Activated CD4-positive, alpha-beta memory T cell treated with anti-CD3 and anti-CD28 coated beads, Interleukin-2, amount 10 ng/mL, durations not matched to agents 7 days and 5 days (primary cell): Measurements from ENCODE around the gene HIVEP2. TPM values are rescaled to one million over a fixed set of nuclear protein-coding genes. Genes with fewer than 3 reads are reported as not detected.

Experiments used
- CTCF ChIA-PET: fragments of 350-600 bp; sonication (Branson Sonifier 250); formaldehyde crosslinking; loops from one replicate; lab custom pipeline; 2021; ENCODE audit warnings: antibody characterized with exemption, inconsistent platforms; lab: Charles Lee
- POLR2A ChIA-PET: fragments of 350-600 bp; sonication (Branson Sonifier 250); formaldehyde crosslinking; loops from one replicate; lab custom pipeline; 2021; ENCODE audit warnings: antibody characterized with exemption; lab: Charles Lee
- DNase-seq: peaks from one replicate; pipeline ENCODE4 v3.0.0-alpha.2; 2020
- H3K27ac Mint-ChIP-seq: one replicate; pipeline ENCODE4 v1.8.0; 2021; ENCODE audit warnings: mild to moderate bottlenecking, mixed read lengths
- H3K27me3 Mint-ChIP-seq: one replicate; pipeline ENCODE4 v1.8.0; 2021; ENCODE audit warnings: mixed read lengths
- H3K36me3 Mint-ChIP-seq: one replicate; pipeline ENCODE4 v1.8.0; 2021; ENCODE audit warnings: low read depth, mixed read lengths
- H3K4me1 Mint-ChIP-seq: one replicate; pipeline ENCODE4 v1.8.0; 2021; ENCODE audit warnings: mixed read lengths
- H3K4me3 Mint-ChIP-seq: one replicate; pipeline ENCODE4 v1.8.0; 2021; ENCODE audit warnings: mild to moderate bottlenecking, mixed read lengths
- H3K9me3 Mint-ChIP-seq: one replicate; pipeline ENCODE4 v1.8.0; 2021; ENCODE audit warnings: mixed read lengths
- total RNA-seq, 2 experiments: library from RNA; stranded (reverse); gene quantifications; one replicate each; pipeline ENCODE4 v1.2.3, GENCODE V29; 2021

The HIVEP2 gene
- total RNA-seq, 2 experiments from 2014 or later = 30.5 to 32.8 TPM

DNA sequence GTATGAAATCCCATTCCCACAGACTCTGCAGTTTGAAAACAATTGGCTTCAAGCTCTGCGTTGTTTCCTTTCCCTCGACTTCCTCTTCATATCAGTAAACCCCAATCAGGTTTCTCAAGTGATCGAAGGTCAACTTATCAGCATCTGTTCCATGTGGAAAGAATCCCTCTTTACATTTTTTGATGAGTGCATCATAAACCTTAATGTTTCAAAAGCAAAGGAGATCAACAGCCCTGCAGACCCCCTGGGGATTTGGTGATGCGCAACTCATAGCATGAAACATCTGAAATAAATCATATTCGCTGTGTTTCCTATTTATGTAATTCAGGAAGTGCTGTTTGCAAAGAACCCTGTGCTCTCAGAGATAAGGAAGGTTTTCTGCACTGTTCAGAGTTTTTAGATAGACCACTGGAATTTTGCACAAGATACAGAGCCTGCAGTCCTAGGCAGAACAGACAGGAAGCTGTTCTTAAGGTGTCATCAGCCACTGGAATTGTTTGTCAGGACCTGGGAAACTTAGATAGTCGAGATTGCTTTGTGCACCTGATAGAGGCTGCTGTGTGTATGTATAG is 216.0 kb downstream of the HIVEP2 start:
- H3K27ac Mint-ChIP-seq = no peak overlapping the region
- H3K4me1 Mint-ChIP-seq = peaks cover 4% of the 10 kb centered on the region
- H3K9me3 Mint-ChIP-seq = no peaks in the 10 kb centered on the region
- ChIA-PET POLR2A (no interaction called here), CTCF (no interaction called here)
- H3K36me3 Mint-ChIP-seq = no peaks in the 10 kb centered on the region
- H3K4me3 Mint-ChIP-seq = no peak overlapping the region
- no peak for DNase-seq
- no peaks in the 10 kb centered on the region for H3K27me3 Mint-ChIP-seq

DNA sequence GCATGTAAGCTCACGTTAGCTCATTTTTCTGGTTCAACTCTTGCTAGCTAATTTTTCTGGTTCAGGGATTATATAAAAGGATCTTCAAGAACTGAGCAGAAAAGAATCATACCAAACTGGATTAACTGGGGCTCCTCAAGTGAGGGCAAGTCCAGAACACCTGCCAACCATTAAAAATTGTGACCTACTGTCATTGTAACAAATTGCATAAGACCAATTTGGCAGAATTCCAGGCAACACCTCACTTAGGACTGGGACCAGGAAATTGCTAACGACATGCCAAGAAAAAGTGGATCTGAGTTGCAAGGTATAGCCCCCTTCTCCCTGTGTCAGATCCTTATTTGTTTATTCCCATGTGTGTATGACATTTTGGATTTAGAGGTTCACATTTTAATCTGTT is 216.6 kb downstream of the HIVEP2 start:
- Mint-ChIP-seq H3K4me3 (no peak overlapping the region), H3K9me3 (no peaks in the 10 kb centered on the region), H3K27me3 (no peaks in the 10 kb centered on the region), H3K4me1 (peaks cover 4% of the 10 kb centered on the region), H3K36me3 (no peaks in the 10 kb centered on the region), H3K27ac (no peak overlapping the region)
- no peak for DNase-seq
- POLR2A ChIA-PET = no interaction called here
- CTCF ChIA-PET = no interaction called here

DNA sequence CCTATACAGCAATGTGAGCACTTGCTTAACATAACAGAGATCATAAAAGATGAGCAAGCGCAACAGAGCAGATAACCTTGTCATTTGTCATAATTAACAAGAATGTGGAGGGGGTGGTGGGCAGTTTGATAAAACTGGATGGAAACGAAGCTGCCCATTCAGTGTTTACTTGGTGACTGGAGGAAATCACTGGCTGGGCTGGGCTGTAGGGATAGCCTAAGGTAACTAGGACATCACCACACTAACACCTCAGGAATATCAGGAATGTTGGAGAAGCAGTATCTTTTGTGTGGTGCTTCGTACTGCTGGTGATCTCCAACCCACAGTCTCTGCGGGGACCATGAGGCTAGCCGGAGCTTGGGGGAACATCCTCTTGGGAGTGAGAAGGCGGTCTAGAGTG is 218.4 kb downstream of the HIVEP2 start:
- CTCF ChIA-PET = interaction anchor here (0.8 kb wide), 1 partner anchor 10 kb away, joined by 3 read pairs; no protein-coding TSS in a partner anchor

DNA sequence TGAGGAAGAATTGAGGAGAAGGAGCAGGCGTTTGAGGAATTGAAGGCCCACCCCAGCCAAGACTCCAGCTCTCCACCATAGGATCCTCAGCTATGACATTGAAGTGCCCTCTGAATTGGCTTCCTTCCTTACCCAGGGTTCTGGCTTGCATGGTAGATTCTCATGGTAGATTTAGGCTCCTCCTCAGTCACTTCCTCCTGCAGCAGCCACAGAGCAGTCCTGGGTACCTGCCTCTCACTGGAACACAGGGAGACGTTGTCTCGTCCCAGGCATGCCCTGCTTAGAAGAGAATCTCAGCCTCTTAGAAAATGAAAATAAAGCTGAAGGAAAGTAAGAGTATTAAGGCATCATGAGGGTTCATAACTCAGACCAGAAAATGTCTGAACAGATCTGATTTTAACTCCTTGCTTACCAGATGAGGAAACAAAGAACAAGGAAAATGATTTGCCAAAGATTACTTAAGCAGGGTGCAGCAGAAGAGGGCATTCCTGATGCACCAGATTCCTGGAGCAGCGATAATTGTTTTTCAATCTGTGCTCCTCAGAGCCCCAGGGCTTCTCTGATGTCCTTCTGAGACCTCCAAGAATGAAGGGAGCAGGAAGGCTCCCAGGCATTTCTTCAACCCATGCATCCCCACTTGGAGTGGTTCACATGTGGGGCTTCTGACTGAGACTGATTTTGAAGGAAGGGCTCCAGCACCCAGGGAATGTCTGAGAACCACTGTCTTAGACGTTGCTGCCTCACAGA is 219.8 kb downstream of the HIVEP2 start:
- Mint-ChIP-seq H3K36me3 (no peaks in the 10 kb centered on the region), H3K4me1 (peaks cover 4% of the 10 kb centered on the region), H3K27me3 (no peaks in the 10 kb centered on the region), H3K27ac (no peak overlapping the region), H3K9me3 (no peaks in the 10 kb centered on the region), H3K4me3 (no peak overlapping the region)
- DNase-seq = no peak
- ChIA-PET CTCF (no interaction called here), POLR2A (no interaction called here)

More for the DNA sequence above, 218.4 kb downstream of the HIVEP2 start:
- Mint-ChIP-seq H3K9me3 (no peaks in the 10 kb centered on the region), H3K4me1 (peaks cover 4% of the 10 kb centered on the region), H3K27ac (no peak overlapping the region), H3K36me3 (no peaks in the 10 kb centered on the region), H3K27me3 (no peaks in the 10 kb centered on the region), H3K4me3 (no peak overlapping the region)
- no peak for DNase-seq
- POLR2A ChIA-PET = interaction anchor here (0.7 kb wide), 1 partner anchor 70 kb away, joined by 3 read pairs; no protein-coding TSS in a partner anchor

DNA sequence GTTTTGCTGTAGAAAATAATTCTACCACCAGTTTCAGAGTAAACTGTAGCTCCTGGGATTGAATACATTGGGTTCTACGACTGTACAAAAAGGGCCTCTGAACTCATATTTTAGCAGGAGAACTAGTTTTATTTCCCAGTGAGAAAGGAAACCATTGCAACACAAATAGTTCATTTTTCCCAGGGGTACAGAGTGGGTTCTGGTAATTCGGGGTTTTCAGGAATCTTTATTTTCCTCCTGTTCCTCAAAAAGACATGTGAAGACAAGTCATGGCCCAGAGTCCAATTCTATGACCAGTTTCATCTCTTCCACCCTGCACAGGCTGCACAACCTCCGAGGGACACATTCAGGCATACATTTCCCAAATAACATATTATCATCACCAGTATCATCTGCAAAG is 222.1 kb downstream of the HIVEP2 start:
- H3K4me1 Mint-ChIP-seq = no peaks in the 10 kb centered on the region
- DNase-seq = no peak
- H3K36me3 Mint-ChIP-seq = no peaks in the 10 kb centered on the region
- peaks cover 2% of the 10 kb centered on the region for H3K27me3 Mint-ChIP-seq
- peaks cover 13% of the 10 kb centered on the region for H3K9me3 Mint-ChIP-seq
- no peak overlapping the region for H3K4me3 Mint-ChIP-seq
- CTCF ChIA-PET = no interaction called here
- POLR2A ChIA-PET = no interaction called here
- H3K27ac Mint-ChIP-seq = no peak overlapping the region

DNA sequence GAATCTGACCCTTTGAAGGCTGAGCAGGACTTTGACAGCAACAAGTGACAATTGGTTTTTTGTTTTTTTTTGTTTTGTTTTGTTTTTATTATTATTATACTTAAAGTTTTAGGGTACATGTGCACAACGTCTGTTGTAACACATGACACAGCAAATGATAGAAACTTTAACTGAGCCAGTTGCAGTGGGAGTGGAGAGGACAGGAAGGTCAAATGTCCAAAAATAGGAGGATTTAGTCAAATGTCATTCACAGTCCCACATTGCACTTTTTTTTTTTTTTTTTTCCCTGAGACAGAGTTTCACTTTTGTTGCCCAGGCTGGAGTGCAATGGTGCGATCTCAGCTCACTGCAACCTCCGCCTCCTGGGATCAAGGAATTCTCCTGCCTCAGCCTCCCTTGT is 223.0 kb downstream of the HIVEP2 start:
- Mint-ChIP-seq H3K27me3 (peaks cover 4% of the 10 kb centered on the region), H3K36me3 (no peaks in the 10 kb centered on the region), H3K4me3 (no peak overlapping the region), H3K27ac (no peak overlapping the region), H3K9me3 (peaks cover 13% of the 10 kb centered on the region), H3K4me1 (no peaks in the 10 kb centered on the region)
- no peak for DNase-seq
- POLR2A ChIA-PET = no interaction called here
- CTCF ChIA-PET = no interaction called here

DNA sequence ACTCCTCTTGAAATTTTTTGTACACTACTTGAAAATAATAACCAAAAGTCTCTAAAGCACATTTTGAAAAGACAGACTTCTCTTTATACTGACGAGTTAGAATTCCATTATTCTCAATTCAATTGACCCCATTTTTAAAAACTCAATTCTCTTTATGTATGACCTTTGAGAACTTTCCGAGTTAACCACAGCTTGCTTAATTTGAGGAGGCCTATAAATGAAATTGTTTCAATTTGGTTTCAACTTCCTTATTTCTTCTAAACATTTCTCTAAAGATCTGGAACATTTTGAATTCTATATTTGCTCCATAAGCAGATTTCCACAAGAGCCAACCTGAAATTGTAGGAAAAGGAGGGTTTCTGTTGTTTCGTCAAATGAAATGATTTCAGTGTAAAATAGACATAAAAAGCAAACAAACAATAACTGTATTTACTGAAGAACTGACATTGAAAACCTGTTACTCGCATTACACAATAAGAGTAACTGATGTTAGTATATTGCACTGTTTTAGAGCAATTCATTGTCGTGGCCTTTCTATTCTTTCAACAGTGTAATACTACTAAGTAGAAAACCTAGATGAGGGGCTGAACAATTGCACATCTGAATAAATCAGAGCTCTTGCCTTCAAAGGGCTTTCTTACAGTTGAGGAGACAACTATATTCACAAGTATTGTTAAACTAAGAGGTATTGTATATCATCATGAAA is 223.6 kb downstream of the HIVEP2 start:
- ChIA-PET CTCF (no interaction called here), POLR2A (no interaction called here)
- no peak overlapping the region for H3K4me3 Mint-ChIP-seq
- H3K9me3 Mint-ChIP-seq = peaks cover 13% of the 10 kb centered on the region
- H3K4me1 Mint-ChIP-seq = no peaks in the 10 kb centered on the region
- no peaks in the 10 kb centered on the region for H3K36me3 Mint-ChIP-seq
- DNase-seq = no peak
- peaks cover 4% of the 10 kb centered on the region for H3K27me3 Mint-ChIP-seq
- H3K27ac Mint-ChIP-seq = no peak overlapping the region

DNA sequence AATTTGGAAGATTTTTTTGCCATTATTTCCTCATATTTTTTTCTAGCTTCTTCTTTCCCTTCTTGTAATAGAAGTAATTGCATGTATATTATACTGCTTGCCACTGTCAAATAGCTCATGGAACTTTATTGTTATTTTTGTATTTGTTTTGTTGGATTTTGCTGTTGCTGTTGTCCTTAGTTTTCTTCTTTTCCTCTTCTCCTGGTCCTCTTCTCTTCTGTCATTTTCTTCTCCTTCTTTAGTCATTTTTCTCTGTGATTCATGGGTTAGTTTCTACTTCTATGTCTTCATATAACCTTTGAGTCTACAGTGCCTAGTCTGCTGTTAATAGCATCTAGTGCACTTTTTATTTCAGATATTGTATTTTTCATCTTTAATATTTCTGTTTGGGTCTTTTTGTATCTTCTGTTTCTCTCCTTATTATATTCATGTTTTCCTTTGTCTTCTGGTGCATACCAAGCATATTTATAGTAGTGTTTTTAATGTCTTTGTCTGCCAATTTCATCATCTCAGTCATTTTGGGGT is 226.2 kb downstream of the HIVEP2 start:
- CTCF ChIA-PET = no interaction called here
- POLR2A ChIA-PET = no interaction called here
- Mint-ChIP-seq H3K4me1 (no peaks in the 10 kb centered on the region), H3K4me3 (no peak overlapping the region), H3K36me3 (no peaks in the 10 kb centered on the region), H3K9me3 (peaks cover 13% of the 10 kb centered on the region), H3K27ac (no peak overlapping the region), H3K27me3 (peaks cover 4% of the 10 kb centered on the region)
- no peak for DNase-seq

DNA sequence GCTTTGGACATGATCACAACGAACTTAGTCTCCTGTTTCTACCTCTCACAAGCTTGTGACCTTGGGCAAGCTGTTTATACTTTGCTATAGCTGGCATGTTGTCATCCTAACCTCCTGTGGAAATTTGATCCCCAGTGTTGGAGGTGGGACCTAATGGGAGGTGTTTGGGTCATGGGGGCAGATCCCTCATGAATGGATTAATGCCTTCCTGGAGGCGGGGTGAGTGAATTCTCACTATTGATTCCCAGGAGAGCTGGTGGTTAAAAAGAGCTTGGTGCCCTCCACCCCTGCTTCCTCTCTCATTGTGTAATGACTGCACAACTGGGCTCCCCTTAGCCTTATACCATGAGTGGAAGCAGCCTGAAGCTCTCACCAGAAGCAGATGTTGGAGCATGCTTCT is 228.9 kb downstream of the HIVEP2 start:
- H3K27ac Mint-ChIP-seq = no peak overlapping the region
- H3K4me3 Mint-ChIP-seq = no peak overlapping the region
- H3K27me3 Mint-ChIP-seq = peaks cover 6% of the 10 kb centered on the region
- DNase-seq = no peak
- ChIA-PET POLR2A (no interaction called here), CTCF (no interaction called here)
- no peaks in the 10 kb centered on the region for H3K4me1 Mint-ChIP-seq
- H3K9me3 Mint-ChIP-seq = peaks cover 16% of the 10 kb centered on the region
- H3K36me3 Mint-ChIP-seq = no peaks in the 10 kb centered on the region

DNA sequence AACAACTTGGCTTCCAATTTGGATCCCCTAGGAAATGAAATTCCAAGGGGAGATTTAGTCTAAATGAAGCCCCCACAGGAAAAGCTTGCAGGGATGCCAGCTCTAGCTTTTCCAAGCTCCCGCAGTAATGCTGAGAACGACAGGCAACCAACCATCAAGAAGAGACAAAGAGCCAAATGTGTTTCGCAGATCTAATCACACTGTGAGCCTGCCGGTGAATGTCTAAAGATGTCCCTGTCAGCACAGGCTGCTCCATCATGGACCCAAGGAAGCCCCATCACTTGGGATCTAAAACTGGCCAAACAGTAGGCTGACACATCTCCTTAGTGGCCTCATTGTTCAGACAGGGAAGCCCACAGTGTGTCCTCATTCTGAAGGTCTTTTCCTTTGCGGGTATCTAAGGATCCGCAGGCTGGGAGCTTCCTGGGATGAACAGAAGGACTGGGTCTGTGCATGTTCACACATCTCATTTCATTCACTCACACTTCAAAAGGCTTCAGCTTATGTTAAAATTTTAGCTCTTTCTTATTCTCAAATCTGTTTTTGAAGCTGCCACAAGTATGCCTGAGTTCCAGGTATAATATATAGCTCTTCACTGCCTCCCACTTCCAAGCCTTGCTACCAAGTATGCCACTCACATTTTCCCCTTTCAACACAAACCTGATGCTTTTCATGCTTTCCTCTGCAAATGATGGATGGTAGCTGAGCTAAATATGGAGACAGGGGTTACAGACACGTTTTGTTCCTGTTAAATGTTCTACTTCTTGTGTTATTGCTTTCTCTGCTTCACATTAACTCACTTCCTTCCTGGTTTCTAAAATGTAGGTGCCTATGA is 229.8 kb downstream of the HIVEP2 start:
- Mint-ChIP-seq H3K27me3 (peaks cover 6% of the 10 kb centered on the region), H3K36me3 (no peaks in the 10 kb centered on the region), H3K9me3 (peaks cover 16% of the 10 kb centered on the region), H3K4me3 (no peak overlapping the region), H3K27ac (no peak overlapping the region), H3K4me1 (no peaks in the 10 kb centered on the region)
- ChIA-PET POLR2A (no interaction called here), CTCF (no interaction called here)
- no peak for DNase-seq

DNA sequence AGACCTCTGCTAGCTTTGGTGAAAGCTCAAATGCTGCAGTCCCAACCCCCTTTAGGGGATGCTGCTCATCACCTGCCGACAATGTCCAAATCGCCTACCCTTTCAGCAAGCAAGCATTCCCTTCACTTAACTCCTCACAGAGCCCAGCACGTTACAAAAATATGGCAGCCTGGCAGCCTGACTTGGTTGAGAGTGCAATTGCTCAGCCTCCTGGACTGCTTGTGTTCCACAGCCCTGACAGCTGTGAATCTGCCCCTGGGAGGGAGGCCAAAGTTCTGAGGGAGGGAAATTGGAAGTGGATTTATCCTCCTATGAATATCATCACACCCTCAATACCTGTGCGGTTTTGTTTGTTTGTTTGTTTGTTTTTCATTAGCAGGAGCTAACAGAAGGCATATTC is 231.0 kb downstream of the HIVEP2 start:
- Mint-ChIP-seq H3K27me3 (peaks cover 6% of the 10 kb centered on the region), H3K27ac (no peak overlapping the region), H3K9me3 (peaks cover 8% of the 10 kb centered on the region), H3K4me3 (no peak overlapping the region), H3K36me3 (no peaks in the 10 kb centered on the region), H3K4me1 (no peaks in the 10 kb centered on the region)
- DNase-seq = no peak
- POLR2A ChIA-PET = interaction anchor here (0.9 kb wide), 1 partner anchor 22 kb away, joined by 3 read pairs; no protein-coding TSS in a partner anchor
- CTCF ChIA-PET = no interaction called here

DNA sequence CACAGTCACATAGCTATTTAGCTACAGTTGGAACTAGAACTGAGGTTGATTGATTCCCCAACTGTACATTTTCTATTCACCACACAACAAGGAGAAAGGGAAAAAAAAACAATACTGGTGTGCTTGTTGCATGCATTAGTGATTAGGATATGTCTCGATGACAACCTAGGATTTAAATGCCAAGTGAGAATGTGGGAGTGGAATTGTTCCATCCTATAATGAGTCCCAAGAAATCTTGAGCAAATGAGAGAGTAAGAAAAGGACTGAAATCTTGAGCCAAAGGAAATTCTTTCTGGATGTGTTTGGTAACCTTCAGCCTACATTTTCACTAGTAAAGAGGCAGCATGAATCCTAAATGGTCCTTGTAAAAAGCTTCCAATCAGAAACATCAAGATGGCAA is 232.7 kb downstream of the HIVEP2 start:
- CTCF ChIA-PET = interaction anchor here (1.1 kb wide), 1 partner anchor 14 kb away, joined by 3 read pairs; no protein-coding TSS in a partner anchor

More for the DNA sequence above, 232.7 kb downstream of the HIVEP2 start:
- H3K27ac Mint-ChIP-seq = no peak overlapping the region
- no peaks in the 10 kb centered on the region for H3K4me1 Mint-ChIP-seq
- H3K27me3 Mint-ChIP-seq = peaks cover 2% of the 10 kb centered on the region
- POLR2A ChIA-PET = no interaction called here
- H3K9me3 Mint-ChIP-seq = peaks cover 3% of the 10 kb centered on the region
- DNase-seq = no peak
- H3K4me3 Mint-ChIP-seq = no peak overlapping the region
- H3K36me3 Mint-ChIP-seq = no peaks in the 10 kb centered on the region
